Activated T-helper 17 cell treated with anti-CD3 and anti-CD28 coated beads, Interleukin-2, amount 50 U/mL, for 72 hours (primary cell): ENCODE results near the gene THAP12. TPM values are rescaled to one million over a fixed set of nuclear protein-coding genes. Genes with fewer than 3 reads are reported as not detected.
"Not testable (repeated sequence)": the region's sequence is repeated elsewhere in the genome, so short reads cannot be mapped to it uniquely, and the experiment has no call there.

Experiments
- ATAC-seq: fragments of 150-1000 bp; cut with Tn5 transposase; replicated peaks from 2 replicates; pipeline ENCODE4 v1.10.0; 2021; ENCODE audit warnings: mild to moderate bottlenecking, moderate library complexity
- H3K27ac Mint-ChIP-seq: one replicate; pipeline ENCODE4 v1.8.0; 2022; ENCODE audit warnings: mixed read lengths
- H3K27me3 Mint-ChIP-seq: one replicate; pipeline ENCODE4 v1.8.0; 2022; ENCODE audit warnings: mixed read lengths
- H3K36me3 Mint-ChIP-seq: one replicate; pipeline ENCODE4 v1.8.0; 2022; ENCODE audit warnings: low read depth, mild to moderate bottlenecking, mixed read lengths
- H3K4me1 Mint-ChIP-seq: one replicate; pipeline ENCODE4 v1.8.0; 2022; ENCODE audit warnings: mixed read lengths
- H3K4me3 Mint-ChIP-seq: one replicate; pipeline ENCODE4 v1.8.0; 2022; ENCODE audit warnings: mild to moderate bottlenecking, mixed read lengths
- H3K9me3 Mint-ChIP-seq: one replicate; pipeline ENCODE4 v1.8.0; 2022; ENCODE audit warnings: mixed read lengths
- total RNA-seq, 2 donors: library from RNA; stranded (reverse); gene quantifications; one replicate each; pipeline ENCODE4 v1.2.3, GENCODE V29; 2022

The THAP12 gene
- total RNA-seq, 2 donors from 2014 or later: 25.5 to 39.6 TPM

- Mint-ChIP-seq H3K9me3 (no peaks in the 10 kb centered on the region), H3K27ac (no peak overlapping the region), H3K4me1 (peaks cover 13% of the 10 kb centered on the region), H3K4me3 (no peak overlapping the region), H3K36me3 (no peaks in the 10 kb centered on the region), H3K27me3 (peaks cover 4% of the 10 kb centered on the region)
- ATAC-seq: no peak
Measured at GRCh38 chr11:76327202-76327601, 53.7 kb downstream of the THAP12 start.

- H3K9me3 Mint-ChIP-seq: no peaks in the 10 kb centered on the region
- H3K4me3 Mint-ChIP-seq: no peak overlapping the region
- peaks cover 11% of the 10 kb centered on the region for H3K27me3 Mint-ChIP-seq
- no peak for ATAC-seq
- H3K4me1 Mint-ChIP-seq: peaks cover 13% of the 10 kb centered on the region
- H3K36me3 Mint-ChIP-seq: no peaks in the 10 kb centered on the region
- no peak overlapping the region for H3K27ac Mint-ChIP-seq
Measured at GRCh38 chr11:76325185-76325584, 55.7 kb downstream of the THAP12 start.

GRCh38 chr11:76323804-76324203 lies 57.1 kb downstream of the THAP12 start:
- Mint-ChIP-seq H3K4me1 (peaks cover 13% of the 10 kb centered on the region), H3K9me3 (no peaks in the 10 kb centered on the region), H3K36me3 (no peaks in the 10 kb centered on the region), H3K4me3 (peak overlapping the region; percentile 71), H3K27me3 (peaks cover 14% of the 10 kb centered on the region), H3K27ac (peak overlapping the region; percentile 86)
- ATAC-seq: no peak

GRCh38 chr11:76323375-76323774 lies 57.6 kb downstream of the THAP12 start:
- Mint-ChIP-seq H3K27me3 (peaks cover 14% of the 10 kb centered on the region), H3K27ac (peak overlapping the region; percentile 86), H3K4me1 (peaks cover 13% of the 10 kb centered on the region), H3K4me3 (peak overlapping the region; percentile 71)
- ATAC-seq: peak; percentile 48
- not testable (repeated sequence) for H3K36me3 Mint-ChIP-seq, H3K9me3 Mint-ChIP-seq

- Mint-ChIP-seq H3K4me1 (peaks cover 13% of the 10 kb centered on the region), H3K27ac (peak overlapping the region; percentile 86), H3K9me3 (no peaks in the 10 kb centered on the region), H3K27me3 (peaks cover 14% of the 10 kb centered on the region), H3K36me3 (no peaks in the 10 kb centered on the region), H3K4me3 (peak overlapping the region; percentile 71)
- peak; percentile 77 for ATAC-seq
Measured at GRCh38 chr11:76322942-76323341, 58.0 kb downstream of the THAP12 start.

- peak overlapping the region; percentile 86 for H3K27ac Mint-ChIP-seq
- H3K4me3 Mint-ChIP-seq: peak overlapping the region; percentile 71
- peaks cover 14% of the 10 kb centered on the region for H3K27me3 Mint-ChIP-seq
- no peaks in the 10 kb centered on the region for H3K36me3 Mint-ChIP-seq
- no peaks in the 10 kb centered on the region for H3K9me3 Mint-ChIP-seq
- peaks cover 13% of the 10 kb centered on the region for H3K4me1 Mint-ChIP-seq
- ATAC-seq: peak; percentile 73
Measured at GRCh38 chr11:76322540-76322939, 58.4 kb downstream of the THAP12 start.

- Mint-ChIP-seq H3K27me3 (peaks cover 14% of the 10 kb centered on the region), H3K27ac (no peak overlapping the region), H3K4me3 (peak overlapping the region; percentile 71), H3K9me3 (no peaks in the 10 kb centered on the region), H3K36me3 (no peaks in the 10 kb centered on the region), H3K4me1 (peaks cover 13% of the 10 kb centered on the region)
- ATAC-seq: no peak
Measured at GRCh38 chr11:76321820-76322524, 59.0 kb downstream of the THAP12 start.

- Mint-ChIP-seq H3K27ac (no peak overlapping the region), H3K9me3 (no peaks in the 10 kb centered on the region), H3K4me1 (peaks cover 13% of the 10 kb centered on the region), H3K27me3 (peaks cover 14% of the 10 kb centered on the region), H3K36me3 (no peaks in the 10 kb centered on the region), H3K4me3 (no peak overlapping the region)
- ATAC-seq: no peak
Measured at GRCh38 chr11:76321340-76321739, 59.6 kb downstream of the THAP12 start.

- peaks cover 13% of the 10 kb centered on the region for H3K4me1 Mint-ChIP-seq
- H3K27me3 Mint-ChIP-seq: peaks cover 14% of the 10 kb centered on the region
- H3K9me3 Mint-ChIP-seq: no peaks in the 10 kb centered on the region
- no peaks in the 10 kb centered on the region for H3K36me3 Mint-ChIP-seq
- H3K27ac Mint-ChIP-seq: no peak overlapping the region
- no peak for ATAC-seq
- H3K4me3 Mint-ChIP-seq: no peak overlapping the region
Measured at GRCh38 chr11:76320929-76321328, 60.0 kb downstream of the THAP12 start.

GRCh38 chr11:76319798-76320197 lies 61.1 kb downstream of the THAP12 start:
- not testable (repeated sequence) for H3K27ac Mint-ChIP-seq, H3K4me3 Mint-ChIP-seq, ATAC-seq, H3K9me3 Mint-ChIP-seq, H3K36me3 Mint-ChIP-seq
- Mint-ChIP-seq H3K27me3 (peaks cover 14% of the 10 kb centered on the region), H3K4me1 (peaks cover 13% of the 10 kb centered on the region)

- no peaks in the 10 kb centered on the region for H3K9me3 Mint-ChIP-seq
- H3K36me3 Mint-ChIP-seq: no peaks in the 10 kb centered on the region
- peaks cover 14% of the 10 kb centered on the region for H3K27me3 Mint-ChIP-seq
- H3K27ac Mint-ChIP-seq: no peak overlapping the region
- peaks cover 13% of the 10 kb centered on the region for H3K4me1 Mint-ChIP-seq
- ATAC-seq: peak; percentile 69
- no peak overlapping the region for H3K4me3 Mint-ChIP-seq
Measured at GRCh38 chr11:76318744-76319384, 62.1 kb downstream of the THAP12 start.

- no peaks in the 10 kb centered on the region for H3K9me3 Mint-ChIP-seq
- ATAC-seq: no peak
- no peak overlapping the region for H3K27ac Mint-ChIP-seq
- no peaks in the 10 kb centered on the region for H3K4me1 Mint-ChIP-seq
- no peaks in the 10 kb centered on the region for H3K36me3 Mint-ChIP-seq
- no peak overlapping the region for H3K4me3 Mint-ChIP-seq
- peaks cover 10% of the 10 kb centered on the region for H3K27me3 Mint-ChIP-seq
Measured at GRCh38 chr11:76317296-76317695, 63.6 kb downstream of the THAP12 start.

- peaks cover 10% of the 10 kb centered on the region for H3K27me3 Mint-ChIP-seq
- H3K4me1 Mint-ChIP-seq: no peaks in the 10 kb centered on the region
- no peaks in the 10 kb centered on the region for H3K9me3 Mint-ChIP-seq
- H3K36me3 Mint-ChIP-seq: no peaks in the 10 kb centered on the region
- ATAC-seq: no peak
- no peak overlapping the region for H3K27ac Mint-ChIP-seq
- H3K4me3 Mint-ChIP-seq: no peak overlapping the region
Measured at GRCh38 chr11:76316726-76317125, 64.2 kb downstream of the THAP12 start.

GRCh38 chr11:76315182-76315853 lies 65.6 kb downstream of the THAP12 start:
- Mint-ChIP-seq H3K27me3 (peaks cover 3% of the 10 kb centered on the region), H3K36me3 (no peaks in the 10 kb centered on the region), H3K4me3 (no peak overlapping the region), H3K27ac (no peak overlapping the region), H3K9me3 (no peaks in the 10 kb centered on the region), H3K4me1 (no peaks in the 10 kb centered on the region)
- ATAC-seq: no peak

GRCh38 chr11:76314741-76315090 lies 66.2 kb downstream of the THAP12 start:
- Mint-ChIP-seq H3K27ac (no peak overlapping the region), H3K4me3 (no peak overlapping the region), H3K36me3 (no peaks in the 10 kb centered on the region), H3K27me3 (no peaks in the 10 kb centered on the region), H3K4me1 (no peaks in the 10 kb centered on the region), H3K9me3 (no peaks in the 10 kb centered on the region)
- no peak for ATAC-seq
